AG10803 (cell line): ENCODE results near the gene DCUN1D2.
"Not testable (repeated sequence)": the region's sequence is repeated elsewhere in the genome, so short reads cannot be mapped to it uniquely, and the experiment has no call there.

ENCODE experiments used
- DNase-seq: peaks from one replicate; pipeline ENCODE4 v3.0.0; 2010; ENCODE audit warnings: low read depth
- H3K4me3 ChIP-seq: 2 replicates; pipeline ENCODE4 v1.5.1; 2011; ENCODE audit warnings: mild to moderate bottlenecking, low read length, control low read depth
- TF ChIP-seq, protein P1 (sequence below): conservative IDR thresholded peaks from 2 replicates; pipeline ENCODE4 v1.5.1; 2011; ENCODE audit warnings: mild to moderate bottlenecking, low read length, control low read depth, inconsistent platforms

Gene DCUN1D2

GRCh38 chr13:113450861-113451620 is 39.5 kb downstream of the DCUN1D2 start:
- not testable (repeated sequence) for H3K4me3 ChIP-seq
- TF ChIP-seq, protein P1, sequence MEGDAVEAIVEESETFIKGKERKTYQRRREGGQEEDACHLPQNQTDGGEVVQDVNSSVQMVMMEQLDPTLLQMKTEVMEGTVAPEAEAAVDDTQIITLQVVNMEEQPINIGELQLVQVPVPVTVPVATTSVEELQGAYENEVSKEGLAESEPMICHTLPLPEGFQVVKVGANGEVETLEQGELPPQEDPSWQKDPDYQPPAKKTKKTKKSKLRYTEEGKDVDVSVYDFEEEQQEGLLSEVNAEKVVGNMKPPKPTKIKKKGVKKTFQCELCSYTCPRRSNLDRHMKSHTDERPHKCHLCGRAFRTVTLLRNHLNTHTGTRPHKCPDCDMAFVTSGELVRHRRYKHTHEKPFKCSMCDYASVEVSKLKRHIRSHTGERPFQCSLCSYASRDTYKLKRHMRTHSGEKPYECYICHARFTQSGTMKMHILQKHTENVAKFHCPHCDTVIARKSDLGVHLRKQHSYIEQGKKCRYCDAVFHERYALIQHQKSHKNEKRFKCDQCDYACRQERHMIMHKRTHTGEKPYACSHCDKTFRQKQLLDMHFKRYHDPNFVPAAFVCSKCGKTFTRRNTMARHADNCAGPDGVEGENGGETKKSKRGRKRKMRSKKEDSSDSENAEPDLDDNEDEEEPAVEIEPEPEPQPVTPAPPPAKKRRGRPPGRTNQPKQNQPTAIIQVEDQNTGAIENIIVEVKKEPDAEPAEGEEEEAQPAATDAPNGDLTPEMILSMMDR: peak; percentile 51
- DNase-seq: peak; percentile 25

GRCh38 chr13:113450348-113450744 is 40.2 kb downstream of the DCUN1D2 start:
- H3K4me3 ChIP-seq, DNase-seq: not testable (repeated sequence)

DNA sequence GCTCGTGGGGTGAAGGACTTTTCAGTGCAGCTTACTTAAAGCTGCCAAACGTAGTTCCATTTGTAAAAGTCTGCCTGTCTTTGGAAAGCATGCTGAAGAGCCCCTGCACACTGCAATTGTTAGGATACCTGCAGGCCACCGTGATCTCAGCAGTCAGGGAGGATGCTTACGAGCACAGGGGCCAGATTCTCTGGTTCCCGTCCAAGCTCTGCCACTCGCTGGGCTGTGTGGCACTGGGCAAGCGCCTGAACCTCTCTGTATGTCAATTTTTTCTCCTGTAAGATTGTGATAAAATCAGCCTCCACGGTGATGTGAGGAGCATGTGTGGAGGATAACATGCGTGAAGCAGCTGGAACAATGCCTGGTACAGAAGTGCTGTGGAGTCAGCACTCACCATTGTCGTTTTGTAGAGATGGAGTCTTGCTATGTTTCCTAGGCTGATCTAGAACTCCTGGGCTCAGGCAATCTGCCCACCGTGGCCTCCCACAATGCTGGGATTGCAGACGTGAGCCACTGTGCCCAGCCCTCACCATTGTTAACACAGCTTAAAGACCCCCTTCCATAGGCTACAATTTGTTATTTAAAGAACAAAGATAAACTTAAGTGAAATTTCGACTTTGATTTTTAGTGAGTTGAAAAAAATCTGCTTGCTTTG is 40.7 kb downstream of the DCUN1D2 start:
- H3K4me3 ChIP-seq: peak overlapping the region; percentile 54
- DNase-seq: no peak
- TF ChIP-seq, protein P1: no peak

- DNase-seq: peak; percentile 67
- TF ChIP-seq, protein P1: no peak
- H3K4me3 ChIP-seq: peak overlapping the region; percentile 54
These were observed 41.4 kb downstream of the DCUN1D2 start for GRCh38 chr13:113448885-113449692.

DNA sequence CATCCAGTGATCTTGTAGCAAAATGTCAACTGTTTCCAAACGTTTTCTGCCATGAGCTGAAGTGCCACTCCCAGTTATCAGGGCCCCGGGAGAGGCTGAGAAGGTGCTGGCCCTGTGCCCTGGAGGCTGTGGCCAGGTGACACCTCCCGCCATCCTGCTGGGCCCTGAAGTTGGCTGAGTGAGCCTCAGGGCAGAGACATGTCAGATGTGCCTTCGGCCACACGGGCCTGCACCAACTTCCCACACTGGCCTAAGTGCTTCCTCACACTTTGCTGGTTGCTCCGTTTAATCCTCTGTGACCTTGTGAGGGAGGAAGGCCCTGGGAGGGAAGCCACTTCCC is 42.0 kb downstream of the DCUN1D2 start:
- DNase-seq: no peak
- H3K4me3 ChIP-seq: peak overlapping the region; percentile 47
- TF ChIP-seq, protein P1: no peak

DNA sequence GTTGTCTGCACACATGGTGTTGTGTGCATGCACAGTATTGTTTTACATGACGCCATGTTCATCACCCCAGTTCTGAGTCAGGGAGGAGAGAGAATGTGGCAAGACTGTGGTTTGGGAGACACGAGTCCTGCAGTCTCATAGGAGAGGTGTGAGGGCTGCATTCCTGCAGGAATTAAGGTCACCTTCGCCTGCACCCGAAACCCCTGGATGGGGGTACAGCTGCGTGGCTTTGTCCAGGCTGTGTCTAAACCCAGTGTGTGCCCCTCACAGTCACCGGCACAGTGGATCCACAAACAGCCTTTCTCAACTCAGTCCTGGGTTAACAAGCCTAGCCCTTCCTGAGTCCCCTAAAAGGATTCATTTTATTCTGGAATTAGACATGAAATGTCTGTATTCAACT is 42.9 kb downstream of the DCUN1D2 start:
- no peak overlapping the region for H3K4me3 ChIP-seq
- DNase-seq: no peak
- TF ChIP-seq, protein P1: no peak

- TF ChIP-seq, protein P1: no peak
- H3K4me3 ChIP-seq: no peak overlapping the region
These were observed 44.0 kb downstream of the DCUN1D2 start for GRCh38 chr13:113446488-113446854.

More at GRCh38 chr13:113446488-113446854, 44.0 kb downstream of the DCUN1D2 start:
- DNase-seq: no peak
